SK-N-SH (cell line): ENCODE measurements around the gene RRAGC. TPM values are rescaled to one million over a fixed set of nuclear protein-coding genes. Genes with fewer than 3 reads are reported as not detected.

Source experiments
- CTCF ChIA-PET: fragments of 300-600, 350-600 bp; formaldehyde crosslinking; extraction: SDS; loops from one replicate; lab custom pipeline; 2021; lab: Yijun Ruan, JAX
- POLR2A ChIA-PET: fragments of 350-600 bp; sonication (Branson Sonifier 250); formaldehyde crosslinking; extraction: SDS; loops from one replicate; lab custom pipeline; 2020; ENCODE audit warnings: antibody characterized with exemption, inconsistent platforms; lab: Yijun Ruan, JAX
- DNase-seq: peaks from one replicate; pipeline ENCODE4 v3.0.0; 2012
- H2AFZ ChIP-seq: fragments of 200-600 bp; sonication (generic); 2 replicates; pipeline ENCODE4 v1.8.1; 2016; ENCODE audit warnings: antibody characterized with exemption, mild to moderate bottlenecking, low read depth
- H3F3A ChIP-seq: fragments of 200-600 bp; sonication (generic); replicated peaks from 2 replicates; pipeline ENCODE3; 2016; ENCODE audit warnings: antibody characterized with exemption, mild to moderate bottlenecking; ENCODE audit not compliant: insufficient read depth
- H3K27ac ChIP-seq, 2 experiments: fragments of 200-500 bp in 1 of 2; fragments of 200-600 bp in 1 of 2; sonication (Bioruptor generic) in 1 of 2; sonication (generic), shearing (Covaris generic) in 1 of 2; 2 replicates each; pipeline versions ENCODE4 v1.5.1 to v1.6.1; 2014 to 2016; ENCODE audit warnings: low read depth in 2 of 2, inconsistent platforms in 1 of 2, low read length in 1 of 2, mild to moderate bottlenecking in 1 of 2, mixed read lengths in 1 of 2
- H3K27me3 ChIP-seq: fragments of 200-600 bp; sonication (generic), shearing (Covaris generic); 2 replicates; pipeline ENCODE4 v1.6.1; 2016; ENCODE audit warnings: mixed run types; ENCODE audit not compliant: insufficient read depth
- H3K36me3 ChIP-seq, 2 experiments: fragments of 200-500 bp in 1 of 2; fragments of 200-600 bp in 1 of 2; sonication (Bioruptor generic) in 1 of 2; sonication (generic) in 1 of 2; replicated peaks in 1 of 2; 2 replicates each; pipeline versions ENCODE3 to v1.5.1; 2014 to 2016; ENCODE audit warnings: low read length in 1 of 2, mild to moderate bottlenecking in 1 of 2; ENCODE audit not compliant: insufficient read depth in 2 of 2, control insufficient read depth in 1 of 2
- H3K4me1 ChIP-seq, 2 experiments: fragments of 200-500 bp in 1 of 2; fragments of 200-600 bp in 1 of 2; sonication (Bioruptor generic) in 1 of 2; sonication (generic), shearing (Covaris generic) in 1 of 2; 2 replicates each; pipeline versions ENCODE4 v1.5.1 to v1.6.1; 2014 to 2016; ENCODE audit warnings: low read depth in 1 of 2, low read length in 1 of 2, mixed run types in 1 of 2; ENCODE audit not compliant: insufficient read depth in 2 of 2, control insufficient read depth in 1 of 2
- H3K4me2 ChIP-seq: fragments of 200-600 bp; sonication (generic), shearing (Covaris generic); 2 replicates; pipeline ENCODE4 v1.6.1; 2017; ENCODE audit warnings: mixed run types
- H3K4me3 ChIP-seq, 2 experiments: fragments of 200-500 bp in 1 of 2; fragments of 200-600 bp in 1 of 2; sonication (Bioruptor generic) in 1 of 2; sonication (generic), shearing (Covaris generic) in 1 of 2; 2 replicates each; pipeline versions ENCODE4 v1.5.1 to v1.8.1; 2014 to 2016; ENCODE audit warnings: low read depth in 2 of 2, inconsistent platforms in 1 of 2, low read length in 1 of 2, mild to moderate bottlenecking in 1 of 2, mixed read lengths in 1 of 2, moderate library complexity in 1 of 2
- H3K79me2 ChIP-seq: fragments of 200-600 bp; sonication (generic); 2 replicates; pipeline ENCODE4 v1.8.1; 2017; ENCODE audit warnings: mild to moderate bottlenecking; ENCODE audit not compliant: insufficient read depth
- H3K9ac ChIP-seq: fragments of 200-600 bp; sonication (generic); 2 replicates; pipeline ENCODE4 v1.6.1; 2017; ENCODE audit warnings: mixed run types
- H3K9me2 ChIP-seq: fragments of 200-600 bp; sonication (generic); 2 replicates; pipeline ENCODE4 v1.6.1; 2017; ENCODE audit warnings: mixed run types
- H3K9me3 ChIP-seq: fragments of 200-600 bp; sonication (generic); 2 replicates; pipeline ENCODE4 v1.6.1; 2017; ENCODE audit warnings: mixed run types, mild to moderate bottlenecking, moderate library complexity
- H4K20me1 ChIP-seq: fragments of 200-600 bp; sonication (generic); 2 replicates; pipeline ENCODE4 v1.6.1; 2017; ENCODE audit warnings: mild to moderate bottlenecking, mixed run types; ENCODE audit not compliant: insufficient read depth
- CTCF ChIP-seq: fragments of 200-600 bp; sonication (generic); IDR thresholded peaks from 2 replicates; pipeline ENCODE4 v1.6.1; 2017; ENCODE audit warnings: antibody characterized with exemption, mild to moderate bottlenecking, moderate library complexity
- ELF1 ChIP-seq: IDR thresholded peaks from 2 replicates; pipeline ENCODE4 v1.4.0; 2012
- FOXM1 ChIP-seq: IDR thresholded peaks from 2 replicates; pipeline ENCODE4 v1.4.0; 2012; ENCODE audit warnings: low read depth, mild to moderate bottlenecking
- GABPA ChIP-seq: IDR thresholded peaks from 2 replicates; pipeline ENCODE4 v1.4.0; 2012; ENCODE audit warnings: low read depth, mild to moderate bottlenecking
- MEF2A ChIP-seq: IDR thresholded peaks from 2 replicates; pipeline ENCODE4 v1.4.0; 2012; ENCODE audit warnings: low read depth, borderline replicate concordance
- MXI1 ChIP-seq: IDR thresholded peaks from 2 replicates; pipeline ENCODE4 v1.6.1; 2012; ENCODE audit warnings: mild to moderate bottlenecking, low read depth, low read length, improper control_type of control experiment
- NRF1 ChIP-seq: IDR thresholded peaks from 2 replicates; pipeline ENCODE4 v1.6.1; 2012; ENCODE audit warnings: low read depth, mild to moderate bottlenecking, low read length
- POLR2AphosphoS5 ChIP-seq: IDR thresholded peaks from 2 replicates; pipeline ENCODE4 v1.6.1; 2012; ENCODE audit warnings: low read depth, low read length
- RCOR1 ChIP-seq: fragments of 150-350 bp; IDR thresholded peaks from 2 replicates; pipeline ENCODE4 v1.6.1; 2017; ENCODE audit warnings: antibody characterized with exemption, low read length
- TAF1 ChIP-seq: IDR thresholded peaks from 2 replicates; pipeline ENCODE4 v1.6.1; 2012; ENCODE audit warnings: low read depth, mild to moderate bottlenecking, low read length, moderate library complexity, borderline replicate concordance
- YY1 ChIP-seq: IDR thresholded peaks from 2 replicates; pipeline ENCODE4 v1.4.0; 2012; ENCODE audit warnings: low read depth, mild to moderate bottlenecking
- WGBS: methylation state at CpG from one replicate; pipeline ENCODE4 v1.1.6; 2017; ENCODE audit warnings: low lambda C conversion rate; 5-methylcytosine and 5-hydroxymethylcytosine counted together
- polyA plus RNA-seq, 3 experiments: library from polyadenylated mRNA; depleted of rRNA; stranded (reverse); fragments of >200 nt; gene quantifications; 2 replicates each; pipeline ENCODE4 v1.2.3, GENCODE V29; 2012
- TF ChIP-seq, protein P1 (sequence below): IDR thresholded peaks from 2 replicates; pipeline ENCODE4 v1.4.0; 2012; ENCODE audit warnings: low read depth, borderline replicate concordance
- TF ChIP-seq, protein P2 (sequence below): fragments of 150-350 bp; IDR thresholded peaks from 2 replicates; pipeline ENCODE4 v1.6.1; 2016; ENCODE audit warnings: mild to moderate bottlenecking, low read depth, low read length

Gene RRAGC
- polyA plus RNA-seq, 1 of the 3 experiments (the other 2 are of a cell fraction): 9.6 TPM

GRCh38 chr1:38827318-38827717, 32.3 kb downstream of the RRAGC start:
- Histone ChIP-seq H3K27me3 (peaks cover 65% of the 10 kb centered on the region; the same call in 1 of the 2 replicates), H2AFZ (no peak overlapping the region)
- CTCF ChIA-PET: interaction anchor here (1.1 to 7.2 kb wide), 4 partner anchors 6 to 10 kb away, joined by 3 to 58 read pairs (median 6); no protein-coding TSS in a partner anchor

More at GRCh38 chr1:38827318-38827717, 32.3 kb downstream of the RRAGC start:
- Histone ChIP-seq H3K79me2 (no peaks in the 10 kb centered on the region), H3K36me3 (no peaks in the 10 kb centered on the region), H3K4me3 (no peak overlapping the region), H4K20me1 (no peaks in the 10 kb centered on the region), H3K9me2 (no peaks in the 10 kb centered on the region), H3K27ac (no peak overlapping the region), H3K9me3 (no peaks in the 10 kb centered on the region), H3K4me1 (no peaks in the 10 kb centered on the region), H3K4me2 (no peak overlapping the region), H3K9ac (no peak overlapping the region), H3F3A (no peaks in the 10 kb centered on the region)
- DNase-seq: no peak
- POLR2A ChIA-PET: no interaction called here
- WGBS: 29% methylated on average over 2 of the region's 2 CpGs
- TF ChIP-seq RCOR1 (no peak), FOXM1 (no peak), ELF1 (no peak), TAF1 (no peak), MXI1 (no peak), MEF2A (no peak), YY1 (no peak), CTCF (no peak), GABPA (no peak), POLR2AphosphoS5 (no peak), NRF1 (no peak)
- TF ChIP-seq, protein P1, sequence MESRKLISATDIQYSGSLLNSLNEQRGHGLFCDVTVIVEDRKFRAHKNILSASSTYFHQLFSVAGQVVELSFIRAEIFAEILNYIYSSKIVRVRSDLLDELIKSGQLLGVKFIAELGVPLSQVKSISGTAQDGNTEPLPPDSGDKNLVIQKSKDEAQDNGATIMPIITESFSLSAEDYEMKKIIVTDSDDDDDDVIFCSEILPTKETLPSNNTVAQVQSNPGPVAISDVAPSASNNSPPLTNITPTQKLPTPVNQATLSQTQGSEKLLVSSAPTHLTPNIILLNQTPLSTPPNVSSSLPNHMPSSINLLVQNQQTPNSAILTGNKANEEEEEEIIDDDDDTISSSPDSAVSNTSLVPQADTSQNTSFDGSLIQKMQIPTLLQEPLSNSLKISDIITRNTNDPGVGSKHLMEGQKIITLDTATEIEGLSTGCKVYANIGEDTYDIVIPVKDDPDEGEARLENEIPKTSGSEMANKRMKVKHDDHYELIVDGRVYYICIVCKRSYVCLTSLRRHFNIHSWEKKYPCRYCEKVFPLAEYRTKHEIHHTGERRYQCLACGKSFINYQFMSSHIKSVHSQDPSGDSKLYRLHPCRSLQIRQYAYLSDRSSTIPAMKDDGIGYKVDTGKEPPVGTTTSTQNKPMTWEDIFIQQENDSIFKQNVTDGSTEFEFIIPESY: no peak
- TF ChIP-seq, protein P2, sequence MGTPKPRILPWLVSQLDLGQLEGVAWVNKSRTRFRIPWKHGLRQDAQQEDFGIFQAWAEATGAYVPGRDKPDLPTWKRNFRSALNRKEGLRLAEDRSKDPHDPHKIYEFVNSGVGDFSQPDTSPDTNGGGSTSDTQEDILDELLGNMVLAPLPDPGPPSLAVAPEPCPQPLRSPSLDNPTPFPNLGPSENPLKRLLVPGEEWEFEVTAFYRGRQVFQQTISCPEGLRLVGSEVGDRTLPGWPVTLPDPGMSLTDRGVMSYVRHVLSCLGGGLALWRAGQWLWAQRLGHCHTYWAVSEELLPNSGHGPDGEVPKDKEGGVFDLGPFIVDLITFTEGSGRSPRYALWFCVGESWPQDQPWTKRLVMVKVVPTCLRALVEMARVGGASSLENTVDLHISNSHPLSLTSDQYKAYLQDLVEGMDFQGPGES: no peak
- TF ChIP-seq, all 33 proteins: peak for 0
